ENCODE measurements around the gene DYRK3.

The DYRK3 gene

DNA sequence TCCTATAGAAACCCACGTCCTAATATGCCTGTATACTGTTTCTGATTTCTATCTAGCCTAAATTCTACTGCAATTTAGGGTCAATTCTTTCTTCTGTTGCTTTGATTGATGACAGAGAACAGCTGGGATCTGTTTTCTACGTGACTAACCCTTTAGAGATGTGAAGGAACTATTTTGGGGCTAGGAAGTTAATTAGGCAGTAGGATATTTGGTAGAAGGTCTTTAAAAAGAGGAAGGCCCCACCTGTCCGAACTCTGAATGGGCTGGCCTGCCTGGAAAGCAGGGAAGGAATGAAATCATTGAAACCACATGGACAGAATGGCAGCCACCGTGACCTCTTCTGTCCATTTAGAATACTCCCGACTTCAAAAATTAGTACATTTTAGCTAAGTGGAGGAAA lies 44.1 kb upstream of the DYRK3 start:
- no peaks in the 10 kb centered on the region for H3F3A ChIP-seq (ENCODE audit: control insufficient read depth, insufficient read depth)
- H3K36me3 ChIP-seq (ENCODE audit: control insufficient read depth, low read length) = peaks cover 81% of the 10 kb centered on the region
- TF ChIP-seq, protein P1, sequence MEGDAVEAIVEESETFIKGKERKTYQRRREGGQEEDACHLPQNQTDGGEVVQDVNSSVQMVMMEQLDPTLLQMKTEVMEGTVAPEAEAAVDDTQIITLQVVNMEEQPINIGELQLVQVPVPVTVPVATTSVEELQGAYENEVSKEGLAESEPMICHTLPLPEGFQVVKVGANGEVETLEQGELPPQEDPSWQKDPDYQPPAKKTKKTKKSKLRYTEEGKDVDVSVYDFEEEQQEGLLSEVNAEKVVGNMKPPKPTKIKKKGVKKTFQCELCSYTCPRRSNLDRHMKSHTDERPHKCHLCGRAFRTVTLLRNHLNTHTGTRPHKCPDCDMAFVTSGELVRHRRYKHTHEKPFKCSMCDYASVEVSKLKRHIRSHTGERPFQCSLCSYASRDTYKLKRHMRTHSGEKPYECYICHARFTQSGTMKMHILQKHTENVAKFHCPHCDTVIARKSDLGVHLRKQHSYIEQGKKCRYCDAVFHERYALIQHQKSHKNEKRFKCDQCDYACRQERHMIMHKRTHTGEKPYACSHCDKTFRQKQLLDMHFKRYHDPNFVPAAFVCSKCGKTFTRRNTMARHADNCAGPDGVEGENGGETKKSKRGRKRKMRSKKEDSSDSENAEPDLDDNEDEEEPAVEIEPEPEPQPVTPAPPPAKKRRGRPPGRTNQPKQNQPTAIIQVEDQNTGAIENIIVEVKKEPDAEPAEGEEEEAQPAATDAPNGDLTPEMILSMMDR (IDR thresholded peaks at IDR 0.05; ENCODE audit: low read depth, low read length, poor library complexity, severe bottlenecking) = no peak
- TF ChIP-seq EZH2phosphoT487 (IDR thresholded peaks at IDR 0.05; ENCODE audit: borderline replicate concordance, low read length) = no peak
- no peaks in the 10 kb centered on the region for H3K4me1 ChIP-seq (ENCODE audit: control insufficient read depth, low read length)
- H3K27me3 ChIP-seq (ENCODE audit: control insufficient read depth, low read length) = no peaks in the 10 kb centered on the region
- H3K9me2 ChIP-seq (replicated peaks; ENCODE audit: control insufficient read depth, low read length) = no peaks in the 10 kb centered on the region
- H3K79me2 ChIP-seq (ENCODE audit: control insufficient read depth, low read length) = no peaks in the 10 kb centered on the region
- H3K9me3 ChIP-seq (ENCODE audit: control insufficient read depth, insufficient read depth, low read length) = no peaks in the 10 kb centered on the region
- H3K4me2 ChIP-seq (ENCODE audit: low read length) = no peak overlapping the region
- no peaks in the 10 kb centered on the region for H4K20me1 ChIP-seq (ENCODE audit: control insufficient read depth, insufficient read depth, low read depth, low read length)
- H3K27ac ChIP-seq (ENCODE audit: low read depth, low read length) = no peak overlapping the region
- H3K4me3 ChIP-seq (ENCODE audit: low read length) = no peak overlapping the region

- no peaks in the 10 kb centered on the region for H3K9me2 ChIP-seq (replicated peaks; ENCODE audit: control insufficient read depth, low read length)
- H3K4me1 ChIP-seq (ENCODE audit: control insufficient read depth, low read length) = no peaks in the 10 kb centered on the region
- H3K36me3 ChIP-seq (ENCODE audit: control insufficient read depth, low read length) = peaks cover 81% of the 10 kb centered on the region
- H3K4me3 ChIP-seq (ENCODE audit: low read length) = no peak overlapping the region
- TF ChIP-seq, protein P1 (IDR thresholded peaks at IDR 0.05; ENCODE audit: low read depth, low read length, poor library complexity, severe bottlenecking) = no peak
- TF ChIP-seq EZH2phosphoT487 (IDR thresholded peaks at IDR 0.05; ENCODE audit: borderline replicate concordance, low read length) = no peak
- no peaks in the 10 kb centered on the region for H3K27me3 ChIP-seq (ENCODE audit: control insufficient read depth, low read length)
- H3F3A ChIP-seq (ENCODE audit: control insufficient read depth, insufficient read depth) = no peaks in the 10 kb centered on the region
- H3K4me2 ChIP-seq (ENCODE audit: low read length) = no peak overlapping the region
- no peaks in the 10 kb centered on the region for H3K9me3 ChIP-seq (ENCODE audit: control insufficient read depth, insufficient read depth, low read length)
- no peaks in the 10 kb centered on the region for H4K20me1 ChIP-seq (ENCODE audit: control insufficient read depth, insufficient read depth, low read depth, low read length)
- H3K27ac ChIP-seq (ENCODE audit: low read depth, low read length) = no peak overlapping the region
- no peaks in the 10 kb centered on the region for H3K79me2 ChIP-seq (ENCODE audit: control insufficient read depth, low read length)
Observed at GRCh38 chr1:206591696-206592095, 43.6 kb upstream of the DYRK3 start.

GRCh38 chr1:206593351-206593925 lies 41.9 kb upstream of the DYRK3 start:
- H3K27me3 ChIP-seq (ENCODE audit: control insufficient read depth, low read length) = no peaks in the 10 kb centered on the region
- H3K36me3 ChIP-seq (ENCODE audit: control insufficient read depth, low read length) = peaks cover 78% of the 10 kb centered on the region
- no peaks in the 10 kb centered on the region for H4K20me1 ChIP-seq (ENCODE audit: control insufficient read depth, insufficient read depth, low read depth, low read length)
- no peaks in the 10 kb centered on the region for H3K9me3 ChIP-seq (ENCODE audit: control insufficient read depth, insufficient read depth, low read length)
- TF ChIP-seq, protein P1 (IDR thresholded peaks at IDR 0.05; ENCODE audit: low read depth, low read length, poor library complexity, severe bottlenecking) = no peak
- TF ChIP-seq EZH2phosphoT487 (IDR thresholded peaks at IDR 0.05; ENCODE audit: borderline replicate concordance, low read length) = no peak
- no peak overlapping the region for H3K4me3 ChIP-seq (ENCODE audit: low read length)
- no peaks in the 10 kb centered on the region for H3F3A ChIP-seq (ENCODE audit: control insufficient read depth, insufficient read depth)
- no peaks in the 10 kb centered on the region for H3K79me2 ChIP-seq (ENCODE audit: control insufficient read depth, low read length)
- H3K9me2 ChIP-seq (replicated peaks; ENCODE audit: control insufficient read depth, low read length) = no peaks in the 10 kb centered on the region
- no peak overlapping the region for H3K4me2 ChIP-seq (ENCODE audit: low read length)
- H3K27ac ChIP-seq (ENCODE audit: low read depth, low read length) = no peak overlapping the region
- no peaks in the 10 kb centered on the region for H3K4me1 ChIP-seq (ENCODE audit: control insufficient read depth, low read length)
